ENCODE measurements around the gene TMEM17.

The TMEM17 gene

GRCh38 chr2:62471816-62472215 is 34.2 kb downstream of the TMEM17 start:
- no peak for DNase-seq (ENCODE audit: extremely low read depth, low read depth)
- TF ChIP-seq CTCF (IDR thresholded peaks at IDR 0.05; ENCODE audit: low read depth, low read length) = no peak

DNA sequence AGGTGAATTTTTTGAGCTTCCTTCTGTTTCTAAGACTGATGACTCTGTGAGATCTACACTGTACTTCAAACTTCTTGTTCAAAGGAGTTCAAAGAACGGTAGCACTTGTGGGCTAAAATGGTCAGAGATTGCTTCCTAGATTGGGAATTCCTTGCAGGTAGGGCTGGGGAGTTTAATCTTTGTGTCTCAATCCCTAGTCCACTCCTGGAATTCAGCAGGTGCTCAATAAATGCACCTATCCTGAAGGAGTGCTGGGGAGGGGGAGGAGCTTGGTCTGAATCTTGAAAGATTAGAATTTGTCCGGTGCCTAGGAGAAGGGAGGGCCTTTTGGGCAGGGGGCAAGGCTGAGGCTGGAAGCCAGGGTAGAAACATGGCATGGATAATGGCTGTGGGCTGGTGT is 34.6 kb downstream of the TMEM17 start:
- DNase-seq (ENCODE audit: extremely low read depth, low read depth) = no peak
- TF ChIP-seq CTCF (IDR thresholded peaks at IDR 0.05; ENCODE audit: low read depth, low read length) = no peak

DNA sequence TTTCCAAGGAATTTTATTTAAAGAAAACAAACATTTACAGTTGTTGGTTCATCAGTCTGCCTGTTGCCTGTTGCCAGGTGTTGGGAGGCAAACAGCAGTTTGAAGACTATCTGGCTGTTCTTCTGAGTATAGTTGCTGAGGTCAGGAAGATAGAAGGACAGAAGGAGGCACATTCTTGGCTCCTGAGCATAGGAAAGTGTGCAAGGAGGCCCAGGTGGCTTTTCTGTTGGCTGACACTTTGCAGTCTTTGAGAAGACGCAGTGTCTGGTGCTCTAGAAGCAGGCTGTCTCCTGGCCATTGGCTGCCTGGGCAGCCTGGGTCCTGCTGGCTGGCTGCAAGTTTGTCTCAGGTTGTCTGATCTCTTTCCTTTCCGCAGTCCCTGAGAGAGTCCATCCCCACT is 36.4 kb downstream of the TMEM17 start:
- TF ChIP-seq CTCF (IDR thresholded peaks at IDR 0.05; ENCODE audit: low read depth, low read length) = no peak
- no peak for DNase-seq (ENCODE audit: extremely low read depth, low read depth)

DNA sequence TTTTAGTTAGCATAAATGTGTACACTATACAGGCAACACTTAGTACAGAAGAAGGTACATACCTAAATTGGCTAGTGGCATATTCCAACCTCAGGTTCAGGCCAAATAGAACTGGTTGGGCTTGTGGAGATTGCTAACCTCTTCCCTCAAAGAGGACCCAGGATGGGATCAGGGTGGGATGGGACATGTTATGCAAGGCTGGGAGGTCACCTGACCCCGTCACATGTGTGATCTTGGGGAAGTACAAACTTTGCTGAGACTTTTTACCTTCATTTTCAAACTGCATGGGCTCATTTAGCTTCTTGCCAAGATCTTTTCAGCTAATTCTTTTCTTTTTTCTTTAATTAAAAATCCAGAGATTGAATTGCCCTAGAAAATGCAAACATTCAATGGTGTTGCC is 36.9 kb downstream of the TMEM17 start:
- TF ChIP-seq CTCF (IDR thresholded peaks at IDR 0.05; ENCODE audit: low read depth, low read length) = no peak
- no peak for DNase-seq (ENCODE audit: extremely low read depth, low read depth)

DNA sequence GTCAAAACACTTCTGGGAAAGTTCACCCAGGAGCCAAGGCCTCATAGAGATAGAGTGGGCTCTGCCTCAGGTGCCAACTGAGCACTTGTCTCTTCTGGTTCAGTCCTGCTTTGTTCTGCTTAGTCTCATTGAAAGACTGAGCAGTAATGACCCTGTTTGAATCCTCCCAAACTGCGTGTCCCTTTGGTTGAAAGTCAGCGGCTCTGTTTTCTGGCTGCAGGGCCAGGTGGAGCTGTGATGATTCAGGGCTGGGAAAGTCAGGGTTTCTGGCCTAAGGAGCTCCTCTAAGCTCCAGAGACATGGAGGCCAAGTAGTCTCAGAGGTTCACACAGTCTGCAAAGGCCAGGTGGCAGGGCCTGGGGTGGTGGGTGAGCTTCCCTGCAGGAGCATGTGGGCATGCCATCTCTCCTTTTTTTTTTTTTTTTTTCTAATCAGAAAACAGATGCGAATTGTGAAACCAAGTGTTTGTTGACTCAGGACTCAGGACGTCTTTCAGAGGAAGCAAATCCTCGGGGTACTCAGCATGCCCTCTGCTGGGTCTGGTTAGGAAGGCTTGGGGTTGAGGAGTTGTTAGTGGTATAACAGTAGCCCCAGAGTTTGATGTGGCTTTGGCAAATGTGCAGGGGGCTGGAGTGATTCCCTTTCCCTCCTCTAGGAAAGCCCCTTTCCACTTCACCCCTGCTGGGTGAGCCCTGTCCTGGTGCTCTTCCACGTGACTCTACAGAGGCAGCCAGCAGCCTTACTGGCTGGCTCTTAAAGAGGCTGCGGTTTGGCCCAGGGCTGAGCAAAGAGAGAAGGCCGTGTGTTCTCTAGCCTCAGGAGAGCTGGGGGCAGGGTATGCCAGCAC is 38.3 kb downstream of the TMEM17 start:
- DNase-seq (ENCODE audit: extremely low read depth, low read depth) = no peak
- peak; percentile 29 for TF ChIP-seq CTCF (IDR thresholded peaks at IDR 0.05; ENCODE audit: low read depth, low read length)

GRCh38 chr2:62467100-62467474 is 38.9 kb downstream of the TMEM17 start:
- no peak for DNase-seq (ENCODE audit: extremely low read depth, low read depth)
- TF ChIP-seq CTCF (IDR thresholded peaks at IDR 0.05; ENCODE audit: low read depth, low read length) = no peak

GRCh38 chr2:62466503-62466854 is 39.5 kb downstream of the TMEM17 start:
- no peak for DNase-seq (ENCODE audit: extremely low read depth, low read depth)
- no peak for TF ChIP-seq CTCF (IDR thresholded peaks at IDR 0.05; ENCODE audit: low read depth, low read length)

All from AG09319 (cell line).